Testis (tissue), 3 donors: ENCODE results near the gene MSI2. TPM values are rescaled to one million over a fixed set of nuclear protein-coding genes. Genes with fewer than 3 reads are reported as not detected.

ENCODE experiments used
- DNase-seq: peaks from one replicate; pipeline ENCODE4 v3.0.0-alpha.2; 2019
- H3K27ac ChIP-seq, 2 donors: fragments of 200-600 bp; sonication (generic); one replicate each; pipeline ENCODE4 v1.5.1; 2019
- H3K27me3 ChIP-seq: fragments of 200-600 bp; sonication (generic); one replicate; pipeline ENCODE4 v1.5.1; 2019
- H3K36me3 ChIP-seq: fragments of 200-600 bp; sonication (generic); one replicate; pipeline ENCODE4 v1.5.1; 2017; ENCODE audit warnings: low read depth; ENCODE audit errors: missing control alignments
- H3K4me1 ChIP-seq: fragments of 200-600 bp; sonication (generic); one replicate; pipeline ENCODE4 v1.5.1; 2019
- H3K4me3 ChIP-seq, 2 donors: fragments of 200-600 bp; sonication (generic); one replicate each; pipeline ENCODE4 v1.5.1; 2017 to 2019
- H3K9me3 ChIP-seq: fragments of 200-600 bp; sonication (generic); one replicate; pipeline ENCODE4 v1.5.1; 2017
- CTCF ChIP-seq, 3 experiments: fragments of 450-650 bp in 2 of 3; fragments of 200-600 bp in 1 of 3; sonication (generic) in 1 of 3; IDR thresholded peaks; one replicate each; pipeline ENCODE4 v1.5.1; 2016 to 2019; ENCODE audit warnings: antibody characterized with exemption in 3 of 3, mild to moderate bottlenecking in 2 of 3, moderate library complexity in 1 of 3
- POLR2A ChIP-seq: fragments of 450-650 bp; IDR thresholded peaks from one replicate; pipeline ENCODE4 v1.6.1; 2017; ENCODE audit warnings: antibody characterized with exemption, mild to moderate bottlenecking, moderate library complexity
- WGBS, 2 donors: methylation state at CpG; one replicate each; pipeline ENCODE4 v1.1.5; 2018; 5-methylcytosine and 5-hydroxymethylcytosine counted together
- intact Hi-C: fragments of 100-400 bp; cut with DNase I; formaldehyde crosslinking; loops from one replicate; pipeline ENCODE4 v1.15.1; 2023; ENCODE audit warnings: low total_unique reads
- polyA plus RNA-seq: library from polyadenylated mRNA; stranded (reverse); fragments of 350-450 nt; fragmentation: Illumina TruSeq; extraction: RNeasy Lipid Tissue Mini Kit (QIAGEN cat#74804); gene quantifications from one replicate; pipeline ENCODE4 v1.2.3, GENCODE V29; 2014; ENCODE audit warnings: low read depth, low replicate concordance; ENCODE audit not compliant: insufficient read depth
- total RNA-seq, 2 donors: library from RNA; depleted of rRNA; stranded (reverse); fragments of >200 nt; gene quantifications; one replicate each; pipeline ENCODE4 v1.2.3, GENCODE V29; 2016

Gene MSI2
- total and polyA plus RNA-seq, 3 donors from 2014 or later = 46.5 to 106 (median 76.6) TPM

- no peaks in the 10 kb centered on the region for H3K36me3 ChIP-seq
- no peak for DNase-seq
- H3K4me1 ChIP-seq = no peaks in the 10 kb centered on the region
- TF ChIP-seq CTCF (IDR thresholded peaks at IDR 0.05) (no peak), POLR2A (no peak)
- intact Hi-C loops = loop anchor here (10.0 kb wide), 1 partner anchor 435 kb away; no protein-coding TSS in a partner anchor
- no peaks in the 10 kb centered on the region for H3K9me3 ChIP-seq
- WGBS, 2 donors = 87 to 89% methylated on average over 10 of the region's 10 CpGs
- no peak overlapping the region for H3K4me3 ChIP-seq
- no peak overlapping the region for H3K27ac ChIP-seq
- H3K27me3 ChIP-seq = no peaks in the 10 kb centered on the region
Observed at GRCh38 chr17:57679906-57680695, 423.8 kb downstream of the MSI2 start.

- H3K4me1 ChIP-seq = no peaks in the 10 kb centered on the region
- WGBS, 2 donors = 93 to 97% methylated on average over 16 of the region's 16 CpGs
- intact Hi-C loops = no loop called here
- TF ChIP-seq CTCF (IDR thresholded peaks at IDR 0.05) (no peak), POLR2A (no peak)
- H3K36me3 ChIP-seq = no peaks in the 10 kb centered on the region
- H3K4me3 ChIP-seq = no peak overlapping the region
- DNase-seq = no peak
- H3K27me3 ChIP-seq = no peaks in the 10 kb centered on the region
- H3K27ac ChIP-seq = no peak overlapping the region
- H3K9me3 ChIP-seq = no peaks in the 10 kb centered on the region
Observed at GRCh38 chr17:57682701-57683100, 426.4 kb downstream of the MSI2 start.

- no peaks in the 10 kb centered on the region for H3K4me1 ChIP-seq
- no peak overlapping the region for H3K4me3 ChIP-seq
- intact Hi-C loops = no loop called here
- WGBS, 2 donors = 92 to 93% methylated on average over 13 of the region's 13 CpGs
- no peaks in the 10 kb centered on the region for H3K36me3 ChIP-seq
- H3K9me3 ChIP-seq = no peaks in the 10 kb centered on the region
- no peaks in the 10 kb centered on the region for H3K27me3 ChIP-seq
- DNase-seq = no peak
- no peak for TF ChIP-seq POLR2A
- no peak overlapping the region for H3K27ac ChIP-seq
Observed at GRCh38 chr17:57684711-57685498, 428.6 kb downstream of the MSI2 start.

GRCh38 chr17:57685499-57686132 is 429.3 kb downstream of the MSI2 start:
- Histone ChIP-seq H3K27ac (no peak overlapping the region), H3K9me3 (no peaks in the 10 kb centered on the region), H3K4me1 (no peaks in the 10 kb centered on the region), H3K27me3 (no peaks in the 10 kb centered on the region), H3K36me3 (no peaks in the 10 kb centered on the region), H3K4me3 (no peak overlapping the region)
- no peak for DNase-seq
- 83 to 93% methylated on average over 7 of the region's 7 CpGs for WGBS, 2 donors
- no peak for TF ChIP-seq CTCF (IDR thresholded peaks at IDR 0.05)
- no peak for TF ChIP-seq POLR2A
- intact Hi-C loops = no loop called here

- Histone ChIP-seq H3K36me3 (no peaks in the 10 kb centered on the region), H3K9me3 (no peaks in the 10 kb centered on the region), H3K27ac (no peak overlapping the region), H3K4me3 (no peak overlapping the region), H3K4me1 (no peaks in the 10 kb centered on the region), H3K27me3 (no peaks in the 10 kb centered on the region)
- no peak for DNase-seq
- TF ChIP-seq CTCF (IDR thresholded peaks at IDR 0.05) (no peak), POLR2A (no peak)
- intact Hi-C loops = no loop called here
Observed at GRCh38 chr17:57687642-57688041, 431.3 kb downstream of the MSI2 start.
